Cardiac fibroblast (primary cell): Measurements from ENCODE around the gene AHR.

Experiments used
- DNase-seq, 2 donors: peaks; one replicate each; pipeline versions ENCODE4 v3.0.0 to v3.0.0-alpha.2; 2010; ENCODE audit warnings: low read depth in 2 of 2
- H3K4me3 ChIP-seq, 2 donors: replicated peaks in 1 of 2; 1 replicate in 1 of 2; 2 replicates in 1 of 2; pipeline ENCODE4 v1.5.1; 2011; ENCODE audit warnings: low read depth in 2 of 2, low read length in 2 of 2, mild to moderate bottlenecking in 2 of 2, moderate library complexity in 1 of 2
- TF ChIP-seq, protein P1 (sequence below): IDR thresholded peaks from one replicate; pipeline ENCODE4 v1.5.1; 2011; ENCODE audit warnings: low read depth, mild to moderate bottlenecking, low read length, inconsistent platforms

AHR gene

DNA sequence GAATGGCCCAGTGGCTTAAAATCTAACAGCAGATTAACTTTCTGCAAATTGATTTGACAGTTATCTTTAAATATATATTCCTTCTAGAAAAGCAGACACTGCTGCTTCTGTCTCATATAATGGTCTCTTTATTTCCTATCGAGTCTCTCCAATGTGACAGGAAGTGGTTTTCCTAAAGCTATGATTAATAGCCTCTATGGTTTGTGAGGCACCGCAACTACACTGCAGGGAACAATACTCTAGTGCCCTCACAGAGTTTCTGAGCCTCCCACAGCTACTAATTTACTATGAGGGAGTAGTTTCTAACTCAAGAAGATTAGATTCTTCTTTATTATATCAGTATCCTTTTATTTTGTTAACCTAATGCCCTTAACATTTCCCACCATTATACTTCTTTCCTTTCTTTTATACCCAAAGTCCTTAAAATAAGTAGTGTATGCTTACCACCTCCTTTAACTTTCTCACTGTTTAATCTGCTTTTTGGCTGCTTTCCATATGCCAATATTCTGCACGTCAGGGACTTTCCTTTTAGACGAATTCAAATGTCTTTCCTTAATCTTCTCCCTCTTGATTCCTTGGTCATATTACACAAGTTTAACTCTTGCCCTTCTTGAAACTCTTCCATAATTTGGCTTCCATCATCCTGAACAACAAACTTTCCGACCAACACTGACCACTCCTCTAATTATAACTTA lies 23.8 kb upstream of the AHR start:
- no peak overlapping the region for H3K4me3 ChIP-seq
- TF ChIP-seq, protein P1, sequence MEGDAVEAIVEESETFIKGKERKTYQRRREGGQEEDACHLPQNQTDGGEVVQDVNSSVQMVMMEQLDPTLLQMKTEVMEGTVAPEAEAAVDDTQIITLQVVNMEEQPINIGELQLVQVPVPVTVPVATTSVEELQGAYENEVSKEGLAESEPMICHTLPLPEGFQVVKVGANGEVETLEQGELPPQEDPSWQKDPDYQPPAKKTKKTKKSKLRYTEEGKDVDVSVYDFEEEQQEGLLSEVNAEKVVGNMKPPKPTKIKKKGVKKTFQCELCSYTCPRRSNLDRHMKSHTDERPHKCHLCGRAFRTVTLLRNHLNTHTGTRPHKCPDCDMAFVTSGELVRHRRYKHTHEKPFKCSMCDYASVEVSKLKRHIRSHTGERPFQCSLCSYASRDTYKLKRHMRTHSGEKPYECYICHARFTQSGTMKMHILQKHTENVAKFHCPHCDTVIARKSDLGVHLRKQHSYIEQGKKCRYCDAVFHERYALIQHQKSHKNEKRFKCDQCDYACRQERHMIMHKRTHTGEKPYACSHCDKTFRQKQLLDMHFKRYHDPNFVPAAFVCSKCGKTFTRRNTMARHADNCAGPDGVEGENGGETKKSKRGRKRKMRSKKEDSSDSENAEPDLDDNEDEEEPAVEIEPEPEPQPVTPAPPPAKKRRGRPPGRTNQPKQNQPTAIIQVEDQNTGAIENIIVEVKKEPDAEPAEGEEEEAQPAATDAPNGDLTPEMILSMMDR = no peak
- peak; percentile 59 to 84 for DNase-seq

DNA sequence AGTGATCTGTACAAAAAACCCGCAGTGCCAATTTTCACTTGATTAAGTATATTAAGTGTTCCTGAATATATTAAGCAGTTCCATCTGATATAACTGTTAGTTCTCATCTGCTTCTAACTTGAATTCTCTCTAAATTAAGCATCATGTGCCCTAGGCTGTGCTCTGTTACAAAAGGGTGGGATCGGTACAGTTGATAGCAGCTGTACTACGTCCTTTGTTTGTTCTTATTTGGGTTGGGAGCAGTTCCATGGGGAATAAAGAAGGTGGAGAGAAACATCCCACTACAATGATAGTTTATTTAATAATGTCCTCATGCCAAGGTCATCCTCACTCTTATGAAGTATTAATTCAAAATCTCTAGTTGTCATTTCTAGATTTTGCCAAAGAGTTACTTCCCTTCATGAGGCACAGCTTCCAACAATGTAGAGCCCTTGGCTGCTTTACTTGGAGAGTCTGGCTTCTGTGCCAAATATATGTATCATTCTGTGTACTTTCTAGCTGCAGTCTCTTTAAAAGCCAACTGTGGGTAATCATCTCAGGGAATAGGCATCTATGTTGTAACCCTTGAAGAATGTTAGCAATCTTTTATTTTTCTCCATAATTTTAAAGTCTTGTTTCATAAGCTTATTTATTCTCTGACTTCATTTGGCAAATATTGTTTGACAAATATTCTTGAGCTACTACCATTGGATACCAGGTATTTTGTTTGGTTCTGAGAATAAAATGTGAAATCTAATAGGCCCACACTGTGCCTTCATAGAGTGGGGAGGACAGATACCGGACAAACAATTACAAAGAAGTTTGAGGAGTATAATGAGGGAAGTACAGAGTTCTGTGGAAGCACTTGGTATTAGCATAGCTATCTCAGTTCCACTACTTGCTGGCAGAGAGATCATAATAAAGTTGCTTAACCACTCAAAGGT lies 22.4 kb upstream of the AHR start:
- TF ChIP-seq, protein P1 = no peak
- H3K4me3 ChIP-seq = no peak overlapping the region
- DNase-seq = peak; percentile 95 to 99

DNA sequence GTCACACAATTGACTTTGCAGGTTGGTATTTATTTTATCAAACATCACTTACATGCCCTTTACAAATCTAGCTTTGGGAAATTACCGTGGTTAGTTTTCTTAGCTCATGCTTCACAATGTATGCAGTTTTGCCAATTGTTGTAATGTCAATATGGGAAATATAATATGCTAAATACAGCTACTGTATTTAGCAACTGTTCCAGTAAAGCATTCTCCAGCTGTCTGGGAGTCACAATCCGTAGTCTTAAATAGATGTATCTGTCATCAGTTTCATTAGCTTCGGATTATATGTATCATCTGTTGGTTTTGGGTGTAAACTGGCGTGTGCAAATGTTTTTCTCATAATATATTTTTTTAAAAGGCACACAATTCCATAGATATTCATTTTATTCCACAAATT lies 19.4 kb upstream of the AHR start:
- no peak for DNase-seq
- H3K4me3 ChIP-seq = no peak overlapping the region
- TF ChIP-seq, protein P1 = no peak

DNA sequence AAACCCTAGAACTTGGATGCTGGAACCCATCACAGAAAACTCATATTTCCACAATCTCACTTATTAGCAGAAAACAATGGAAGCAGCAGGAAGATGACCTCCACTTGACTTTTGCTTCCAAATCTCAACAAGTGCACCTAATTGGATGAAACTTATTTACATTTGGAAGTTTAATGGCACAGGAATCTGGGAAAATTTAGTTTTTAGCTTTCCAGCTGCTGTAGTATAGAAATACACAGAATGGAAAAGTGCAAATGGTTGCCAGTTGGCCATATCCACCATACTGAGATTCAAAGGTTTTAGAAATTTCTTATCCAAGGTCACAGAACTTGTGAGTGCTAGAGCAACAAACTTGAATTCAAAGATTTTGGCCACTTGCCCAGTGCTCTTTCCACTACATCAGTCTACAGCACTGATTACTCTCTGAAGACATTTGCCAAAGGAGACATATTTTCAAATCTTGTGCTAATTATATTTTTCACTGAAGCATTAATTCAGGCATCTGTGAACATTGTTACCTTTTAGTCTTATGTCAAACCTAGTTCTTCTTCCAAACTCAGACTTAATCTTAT lies 9.3 kb upstream of the AHR start:
- peak; percentile 49 to 87 for DNase-seq
- TF ChIP-seq, protein P1 = no peak
- H3K4me3 ChIP-seq = no peak overlapping the region

DNA sequence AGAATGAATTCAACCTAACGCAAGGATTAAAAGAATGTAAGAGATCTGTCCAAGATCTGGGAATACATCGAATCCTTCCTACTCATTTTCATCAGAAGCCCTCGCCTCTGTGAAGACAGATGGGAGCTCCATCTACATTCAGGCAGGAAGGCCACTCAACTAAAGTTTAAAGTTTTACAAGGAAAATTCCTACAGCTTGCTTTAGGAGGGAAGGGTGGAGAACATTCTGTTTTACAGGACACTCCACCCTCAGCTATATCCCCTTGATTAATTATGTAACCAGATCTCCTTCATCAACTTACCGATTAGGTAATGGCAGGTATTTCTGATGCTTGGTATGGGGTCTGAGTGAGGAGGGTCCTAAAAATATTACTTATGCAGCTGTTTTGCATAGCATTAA lies 5.6 kb upstream of the AHR start:
- TF ChIP-seq, protein P1 = no peak
- no peak for DNase-seq
- no peak overlapping the region for H3K4me3 ChIP-seq

DNA sequence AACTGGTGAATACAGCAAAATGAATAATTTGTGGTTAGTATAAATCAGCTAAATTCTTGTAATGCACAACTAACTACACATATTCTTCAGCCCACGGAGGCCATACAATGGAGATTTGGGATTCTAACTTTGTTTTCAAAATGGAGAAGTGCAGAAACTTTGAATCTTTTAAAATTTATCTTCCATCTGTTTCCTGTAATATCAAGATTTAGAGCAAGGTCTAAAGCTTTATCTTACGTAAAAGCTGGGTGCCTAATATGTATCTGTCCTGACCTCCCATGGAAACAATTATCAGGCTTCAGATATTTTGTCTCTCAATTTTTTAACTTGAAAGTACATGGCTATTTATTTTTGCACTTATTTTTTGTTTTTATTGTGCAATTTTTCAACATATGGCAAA lies 5.0 kb upstream of the AHR start:
- no peak overlapping the region for H3K4me3 ChIP-seq
- TF ChIP-seq, protein P1 = no peak
- DNase-seq = no peak
